HS-5 (cell line): ENCODE data around the gene PNMT.

Experiments
- DNase-seq: peaks from one replicate; pipeline ENCODE4 v3.0.0-alpha.2; 2012; ENCODE audit warnings: low read depth

PNMT gene

GRCh38 chr17:39653662-39654331 is 14.5 kb upstream of the PNMT start:
- DNase-seq: no peak

- no peak for DNase-seq
Measured at GRCh38 chr17:39655105-39655504, 13.1 kb upstream of the PNMT start.

DNA sequence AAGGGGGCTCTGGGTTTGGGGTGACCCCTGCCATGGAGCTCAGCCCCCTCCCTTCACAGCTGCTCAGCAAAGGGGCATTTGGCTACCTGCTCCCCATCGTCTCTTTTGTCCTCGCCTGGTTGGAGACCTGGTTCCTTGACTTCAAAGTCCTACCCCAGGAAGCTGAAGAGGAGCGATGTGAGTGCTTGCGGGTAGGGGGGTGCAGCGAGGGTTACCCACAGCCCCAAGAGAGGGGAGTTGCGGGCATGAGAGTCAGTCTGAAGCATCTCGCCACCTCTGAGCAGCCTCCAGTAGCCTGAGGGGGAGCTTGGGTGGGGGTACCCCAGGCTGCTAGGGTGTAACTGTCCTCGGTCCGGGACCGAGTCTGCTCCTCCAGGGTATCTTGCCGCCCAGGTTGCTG is 9.9 kb upstream of the PNMT start:
- no peak for DNase-seq

DNA sequence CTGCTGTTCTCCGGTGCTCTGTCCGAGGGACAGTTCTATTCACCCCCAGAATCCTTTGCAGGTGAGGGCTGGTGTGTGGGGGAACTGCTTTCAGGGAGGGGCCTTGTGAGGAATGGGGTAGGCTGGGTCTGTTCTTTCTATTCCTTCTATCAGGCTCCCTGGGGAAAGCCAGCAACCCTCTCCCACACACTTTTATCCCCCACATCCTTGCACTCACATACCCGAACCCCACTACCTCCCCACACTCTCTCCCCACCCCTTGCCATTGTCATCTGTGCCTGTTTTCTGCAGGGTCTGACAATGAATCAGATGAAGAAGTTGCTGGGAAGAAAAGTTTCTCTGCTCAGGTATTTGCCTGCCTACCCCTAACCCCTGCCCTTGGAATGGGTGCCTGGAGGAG is 9.5 kb upstream of the PNMT start:
- no peak for DNase-seq

DNA sequence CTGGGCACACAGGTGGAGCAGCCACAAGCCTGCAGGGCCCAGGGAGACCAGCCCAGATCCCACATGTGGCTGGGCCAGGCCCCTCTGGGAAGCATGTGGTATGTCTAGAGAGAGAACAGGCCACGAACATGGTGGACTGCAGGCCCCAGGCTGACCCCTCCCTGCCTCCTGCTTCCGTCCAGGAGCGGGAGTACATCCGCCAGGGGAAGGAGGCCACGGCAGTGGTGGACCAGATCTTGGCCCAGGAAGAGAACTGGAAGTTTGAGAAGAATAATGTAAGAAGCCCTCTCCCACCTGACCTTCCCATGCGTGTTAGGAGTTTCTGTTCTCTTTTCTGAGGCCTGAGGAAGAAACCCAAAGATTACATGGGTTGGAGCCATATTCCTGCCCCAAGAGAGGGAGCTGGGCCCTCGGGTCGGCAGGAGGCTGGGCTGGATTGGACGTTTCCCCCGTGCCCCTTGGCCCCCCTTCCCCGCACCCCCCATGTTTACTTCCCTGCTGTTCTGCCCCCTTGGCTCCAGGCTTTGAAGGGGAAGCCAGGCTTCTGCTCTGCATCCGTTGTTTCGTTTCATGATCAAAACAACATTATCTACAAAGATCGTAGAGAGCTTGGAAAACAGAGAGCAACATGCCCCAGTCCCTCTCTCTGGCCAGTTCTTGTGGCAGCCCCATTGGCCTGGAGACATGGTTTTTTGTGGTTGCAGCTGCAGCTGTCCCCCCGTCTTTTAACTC is 8.8 kb upstream of the PNMT start:
- DNase-seq: no peak

GRCh38 chr17:39660011-39660360 is 8.3 kb upstream of the PNMT start:
- DNase-seq: no peak

GRCh38 chr17:39660397-39661385 is 7.6 kb upstream of the PNMT start:
- no peak for DNase-seq

DNA sequence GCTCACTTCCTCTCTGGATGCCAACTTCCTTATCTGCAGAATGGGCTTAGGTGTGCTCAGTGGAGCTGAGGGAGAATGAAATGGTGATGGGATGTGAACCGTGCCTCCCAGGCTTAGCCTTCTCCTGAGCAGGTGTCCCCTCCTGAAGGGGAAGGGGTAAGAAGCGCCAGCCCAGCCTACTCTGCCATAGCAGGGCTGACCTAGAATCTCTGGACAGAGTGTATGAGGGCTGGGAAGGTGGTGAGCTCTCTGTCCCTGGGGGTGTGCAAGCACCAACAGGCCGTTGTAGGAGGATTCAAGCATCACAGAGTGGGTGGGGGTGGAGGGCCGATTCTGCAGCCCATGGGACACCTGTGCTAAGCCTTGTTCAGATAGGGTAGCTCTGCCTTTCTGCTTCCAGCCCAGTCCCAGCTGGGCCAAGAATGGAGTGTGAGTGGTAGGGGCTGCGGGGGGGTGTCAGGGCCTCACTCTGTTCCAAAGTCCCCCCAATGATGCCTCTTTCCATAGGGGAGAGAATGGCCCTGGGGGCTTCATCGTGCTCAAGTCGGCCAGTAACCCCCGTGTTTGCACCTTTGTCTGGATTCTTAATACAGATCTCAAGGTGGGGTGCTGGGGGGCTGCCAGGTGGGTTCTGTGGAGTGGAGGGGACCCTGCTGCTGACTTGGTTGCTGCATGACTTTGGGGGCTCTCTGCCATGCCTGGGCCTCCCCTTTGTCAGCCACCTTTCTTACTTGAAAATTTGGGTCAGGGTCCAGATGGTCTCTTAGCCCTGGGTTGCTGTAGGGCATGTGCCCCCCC is 6.3 kb upstream of the PNMT start:
- DNase-seq: no peak

GRCh38 chr17:39662551-39663339 is 5.5 kb upstream of the PNMT start:
- no peak for DNase-seq

- no peak for DNase-seq
Measured at GRCh38 chr17:39663340-39663687, 4.9 kb upstream of the PNMT start.

DNA sequence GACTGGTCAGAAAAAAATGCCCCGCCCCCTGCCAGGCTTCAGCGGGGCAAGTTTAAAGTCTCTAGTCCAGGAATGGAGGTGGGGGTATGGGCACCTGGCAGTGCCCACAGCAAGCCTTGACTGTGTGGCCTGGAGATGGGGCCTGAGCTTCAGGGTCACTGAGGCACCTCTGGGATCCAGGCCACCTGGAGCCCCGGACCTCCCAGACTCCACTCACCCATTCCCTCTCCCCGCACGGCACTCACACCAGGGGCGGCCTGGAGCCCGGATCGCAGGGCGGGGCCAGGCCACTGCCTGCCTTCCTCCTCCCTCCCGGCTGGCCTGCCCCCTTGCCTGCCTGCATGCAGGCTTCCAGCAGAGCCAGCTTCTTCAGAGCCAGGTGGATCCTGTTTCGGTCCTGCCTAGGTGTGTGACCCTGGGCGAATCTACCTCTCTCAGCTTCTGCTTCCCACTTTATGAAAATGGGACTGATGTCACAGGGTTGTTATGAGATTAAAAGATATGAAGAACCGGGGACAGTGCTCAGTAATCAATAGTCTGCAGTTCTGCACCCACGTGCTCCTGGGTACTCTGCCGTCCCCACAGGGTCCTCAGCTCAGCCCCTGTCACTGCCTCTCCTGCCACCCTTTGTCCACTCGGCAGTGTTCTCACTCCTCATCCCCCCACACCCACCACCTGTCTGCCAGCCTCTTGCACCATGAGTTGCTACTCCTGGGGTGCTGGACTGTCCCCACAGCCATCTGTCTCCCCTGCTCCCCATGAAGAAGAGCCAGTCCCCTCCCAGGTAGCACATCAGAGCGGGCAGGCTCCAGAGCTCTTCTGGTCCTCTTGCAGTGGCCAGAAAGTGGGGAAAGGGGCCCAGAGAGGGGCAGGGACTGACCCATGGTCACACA is 4.3 kb upstream of the PNMT start:
- DNase-seq: no peak

DNA sequence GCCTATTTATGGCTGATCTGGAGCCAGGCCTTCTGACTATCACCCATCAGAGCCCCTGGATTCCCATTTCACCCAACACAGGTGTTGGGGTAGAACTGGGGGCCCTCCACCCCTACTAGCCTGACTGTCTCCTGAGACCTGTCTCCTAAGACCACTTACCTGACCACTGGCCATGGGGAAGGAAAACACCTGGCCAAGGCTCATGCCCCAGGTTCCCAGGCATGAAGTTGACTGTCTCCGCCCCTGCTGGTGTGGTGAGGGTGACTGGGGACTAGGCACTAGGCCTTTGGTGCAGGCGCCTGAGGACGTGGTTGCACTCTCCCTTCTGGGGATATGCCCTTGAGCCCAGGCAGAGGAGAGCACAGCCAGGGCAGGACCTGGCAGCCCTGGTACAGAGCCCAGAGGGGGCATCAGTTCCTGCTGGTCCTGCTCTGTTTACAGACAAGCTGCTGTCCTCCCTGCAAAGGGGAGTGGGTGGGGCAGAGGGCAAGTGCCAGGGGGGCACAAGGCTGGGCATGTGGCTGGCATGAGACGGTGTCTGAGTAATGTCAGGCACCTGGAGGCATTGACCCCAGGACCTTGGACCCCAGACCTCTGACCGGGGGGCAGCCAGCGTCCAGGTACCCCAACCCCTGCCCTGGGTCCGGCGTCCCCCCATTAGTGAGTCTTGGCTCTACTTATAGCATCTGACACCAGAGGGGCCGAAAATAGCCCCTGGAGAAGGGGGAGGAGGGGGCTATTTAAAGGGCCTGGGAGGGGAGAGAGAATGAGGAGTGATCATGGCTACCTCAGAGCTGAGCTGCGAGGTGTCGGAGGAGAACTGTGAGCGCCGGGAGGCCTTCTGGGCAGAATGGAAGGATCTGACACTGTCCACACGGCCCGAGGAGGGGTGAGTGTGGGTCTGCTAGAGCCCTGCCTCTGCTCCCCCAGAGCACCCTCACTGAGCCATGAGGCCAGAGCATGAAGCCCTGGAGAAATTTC is 3.4 kb upstream of the PNMT start, which contains the start of gene TCAP:
Gene TCAP (plus strand): TSS at position 769 of the 981 bp plus-strand sequence. CDS start 11 bp downstream, at position 780.
- DNase-seq: no peak

- DNase-seq: no peak
Measured at GRCh38 chr17:39665642-39666224, 2.5 kb upstream of the PNMT start.

DNA sequence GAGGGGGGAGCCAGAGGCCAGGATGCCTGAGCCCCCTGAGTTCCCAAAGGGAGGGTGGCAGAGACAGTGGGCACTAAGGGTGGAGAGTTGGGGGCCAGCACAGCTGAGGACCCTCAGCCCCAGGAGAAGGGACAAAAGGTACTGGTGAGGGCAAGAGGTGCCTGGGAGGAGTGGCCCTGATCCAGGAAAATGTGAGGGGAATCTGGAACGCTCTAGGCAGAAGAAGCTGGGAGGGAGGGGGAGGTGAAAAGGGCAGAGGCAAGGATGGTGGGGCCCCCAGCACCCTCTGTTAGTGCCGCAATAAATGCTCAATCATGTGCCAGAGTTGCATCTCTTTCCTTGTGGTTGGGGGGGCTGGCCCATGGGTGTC is 2.0 kb upstream of the PNMT start:
- no peak for DNase-seq

DNA sequence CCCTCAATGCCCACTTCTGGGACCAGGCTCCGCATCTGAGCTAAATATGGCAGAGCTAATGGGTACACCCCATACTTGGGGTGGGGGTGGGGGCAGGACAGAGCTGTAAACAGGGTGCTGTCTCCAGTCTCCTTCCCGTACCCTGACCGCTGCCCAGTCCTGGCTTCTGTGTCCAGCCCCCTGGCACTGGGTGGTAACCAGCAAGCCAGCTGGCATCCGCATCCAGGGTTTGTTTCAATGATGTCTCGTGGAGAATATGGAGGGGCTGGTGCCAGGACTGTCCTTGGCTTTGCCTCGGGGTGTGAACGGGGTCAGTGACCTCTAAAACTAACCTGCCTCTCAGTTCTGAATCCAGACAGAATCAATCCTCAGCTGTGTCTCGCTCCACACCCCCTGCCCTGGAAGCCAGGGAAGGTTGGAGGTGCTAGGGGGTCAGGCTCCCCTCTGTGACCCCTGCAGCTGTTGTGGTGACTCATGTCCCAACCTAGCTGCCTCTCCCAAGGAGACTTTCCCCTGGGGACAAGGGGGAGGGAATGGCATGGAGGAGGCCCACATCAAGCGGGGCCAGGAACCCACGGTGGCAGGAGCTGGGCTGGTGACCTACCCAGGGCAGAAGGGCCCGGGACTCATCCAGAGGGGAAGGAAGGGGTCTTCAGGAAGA is 1.5 kb upstream of the PNMT start:
- DNase-seq: no peak

GRCh38 chr17:39667262-39667944 is 850 bp upstream of the PNMT start:
- no peak for DNase-seq
